Measurements from ENCODE around the gene HS3ST1.
A peak's percentile ranks its signal among the peaks of the same experiment; 100 is the strongest.

The HS3ST1 gene

DNA sequence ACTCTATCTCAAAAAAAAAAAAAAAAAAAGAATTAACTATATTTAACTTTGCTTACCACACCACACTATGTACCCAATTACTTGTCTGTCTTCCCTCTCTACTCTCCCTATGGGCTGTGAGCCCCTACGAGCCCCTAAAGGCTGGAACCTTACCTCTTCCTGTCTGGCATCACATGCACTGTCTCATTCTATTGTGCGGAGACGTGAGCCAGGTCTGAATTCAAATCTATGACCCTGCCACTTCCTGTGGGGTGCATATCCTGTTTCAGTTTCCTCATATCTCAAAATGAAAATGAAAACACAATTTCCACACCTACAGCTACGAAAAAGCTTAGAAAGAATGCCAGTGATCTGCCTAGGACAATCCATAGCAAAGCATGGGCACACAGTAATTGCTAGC, 42.9 kb upstream of the HS3ST1 start:
- peak overlapping the region; percentile 39 for H3K4me3 ChIP-seq (ENCODE audit: low read length)
- H3K27ac ChIP-seq (ENCODE audit: low read length), result no peak overlapping the region
- no peak for TF ChIP-seq EZH2phosphoT487 (IDR thresholded peaks at IDR 0.05; ENCODE audit: low read depth)
- TF ChIP-seq, protein P1, sequence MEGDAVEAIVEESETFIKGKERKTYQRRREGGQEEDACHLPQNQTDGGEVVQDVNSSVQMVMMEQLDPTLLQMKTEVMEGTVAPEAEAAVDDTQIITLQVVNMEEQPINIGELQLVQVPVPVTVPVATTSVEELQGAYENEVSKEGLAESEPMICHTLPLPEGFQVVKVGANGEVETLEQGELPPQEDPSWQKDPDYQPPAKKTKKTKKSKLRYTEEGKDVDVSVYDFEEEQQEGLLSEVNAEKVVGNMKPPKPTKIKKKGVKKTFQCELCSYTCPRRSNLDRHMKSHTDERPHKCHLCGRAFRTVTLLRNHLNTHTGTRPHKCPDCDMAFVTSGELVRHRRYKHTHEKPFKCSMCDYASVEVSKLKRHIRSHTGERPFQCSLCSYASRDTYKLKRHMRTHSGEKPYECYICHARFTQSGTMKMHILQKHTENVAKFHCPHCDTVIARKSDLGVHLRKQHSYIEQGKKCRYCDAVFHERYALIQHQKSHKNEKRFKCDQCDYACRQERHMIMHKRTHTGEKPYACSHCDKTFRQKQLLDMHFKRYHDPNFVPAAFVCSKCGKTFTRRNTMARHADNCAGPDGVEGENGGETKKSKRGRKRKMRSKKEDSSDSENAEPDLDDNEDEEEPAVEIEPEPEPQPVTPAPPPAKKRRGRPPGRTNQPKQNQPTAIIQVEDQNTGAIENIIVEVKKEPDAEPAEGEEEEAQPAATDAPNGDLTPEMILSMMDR (IDR thresholded peaks at IDR 0.05; ENCODE audit: low read depth, low read length), result no peak
- no peak overlapping the region for H3K9ac ChIP-seq (ENCODE audit: low read length)
- H3K4me2 ChIP-seq (ENCODE audit: low read length), result peak overlapping the region; percentile 63
- H3K27me3 ChIP-seq (ENCODE audit: low read depth, low read length), result no peaks in the 10 kb centered on the region
- peaks cover 47% of the 10 kb centered on the region for H3K4me1 ChIP-seq (ENCODE audit: low read length)
- no peak overlapping the region for H2AFZ ChIP-seq (ENCODE audit: low read depth, low read length)
- H3K36me3 ChIP-seq (replicated peaks; ENCODE audit: low read depth, low read length), result no peaks in the 10 kb centered on the region
- H4K20me1 ChIP-seq (ENCODE audit: insufficient read depth, low read length), result no peaks in the 10 kb centered on the region
- no peaks in the 10 kb centered on the region for H3K79me2 ChIP-seq (ENCODE audit: low read length)
- H3K9me3 ChIP-seq (ENCODE audit: insufficient read depth, low read length), result no peaks in the 10 kb centered on the region

DNA sequence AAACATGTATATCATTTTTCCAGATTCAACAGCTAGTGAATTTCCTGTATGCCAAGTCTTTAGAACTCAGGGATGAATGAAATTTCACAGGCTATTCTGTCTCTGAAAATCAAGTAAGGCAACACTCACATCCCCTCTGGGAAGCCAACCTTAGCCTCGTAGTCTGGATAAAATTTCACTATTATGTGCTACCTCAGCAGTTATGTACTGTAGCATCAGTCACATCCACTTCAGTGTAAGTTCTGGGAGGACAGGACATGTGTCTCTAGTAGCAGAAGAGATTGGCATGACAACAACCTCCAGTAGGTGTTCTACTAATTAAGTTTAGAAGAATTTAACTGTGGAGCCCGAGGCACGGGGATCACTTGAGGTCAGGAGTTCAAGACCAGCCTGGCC, 42.4 kb upstream of the HS3ST1 start:
- Histone ChIP-seq H3K4me1 (ENCODE audit: low read length) (peaks cover 47% of the 10 kb centered on the region), H3K36me3 (replicated peaks; ENCODE audit: low read depth, low read length) (no peaks in the 10 kb centered on the region), H3K27me3 (ENCODE audit: low read depth, low read length) (no peaks in the 10 kb centered on the region), H2AFZ (ENCODE audit: low read depth, low read length) (no peak overlapping the region), H3K79me2 (ENCODE audit: low read length) (no peaks in the 10 kb centered on the region), H3K9ac (ENCODE audit: low read length) (no peak overlapping the region), H3K4me2 (ENCODE audit: low read length) (peak overlapping the region; percentile 63), H3K4me3 (ENCODE audit: low read length) (no peak overlapping the region), H3K9me3 (ENCODE audit: insufficient read depth, low read length) (no peaks in the 10 kb centered on the region), H4K20me1 (ENCODE audit: insufficient read depth, low read length) (no peaks in the 10 kb centered on the region), H3K27ac (ENCODE audit: low read length) (no peak overlapping the region)
- TF ChIP-seq, protein P1 (IDR thresholded peaks at IDR 0.05; ENCODE audit: low read depth, low read length), result no peak
- no peak for TF ChIP-seq EZH2phosphoT487 (IDR thresholded peaks at IDR 0.05; ENCODE audit: low read depth)

- H3K4me1 ChIP-seq (ENCODE audit: low read length), result peaks cover 47% of the 10 kb centered on the region
- peak overlapping the region; percentile 11; the same call in 1 of the 2 replicates for H3K27ac ChIP-seq (ENCODE audit: low read length)
- H2AFZ ChIP-seq (ENCODE audit: low read depth, low read length), result no peak overlapping the region
- no peaks in the 10 kb centered on the region for H3K36me3 ChIP-seq (replicated peaks; ENCODE audit: low read depth, low read length)
- H3K9me3 ChIP-seq (ENCODE audit: insufficient read depth, low read length), result no peaks in the 10 kb centered on the region
- no peak overlapping the region for H3K9ac ChIP-seq (ENCODE audit: low read length)
- H3K79me2 ChIP-seq (ENCODE audit: low read length), result no peaks in the 10 kb centered on the region
- TF ChIP-seq, protein P1 (IDR thresholded peaks at IDR 0.05; ENCODE audit: low read depth, low read length), result no peak
- no peak for TF ChIP-seq EZH2phosphoT487 (IDR thresholded peaks at IDR 0.05; ENCODE audit: low read depth)
- H3K4me2 ChIP-seq (ENCODE audit: low read length), result peak overlapping the region; percentile 63
- peak overlapping the region; percentile 45 for H3K4me3 ChIP-seq (ENCODE audit: low read length)
- no peaks in the 10 kb centered on the region for H3K27me3 ChIP-seq (ENCODE audit: low read depth, low read length)
- no peaks in the 10 kb centered on the region for H4K20me1 ChIP-seq (ENCODE audit: insufficient read depth, low read length)
Measured at GRCh38 chr4:11470438-11471045, 41.8 kb upstream of the HS3ST1 start.

DNA sequence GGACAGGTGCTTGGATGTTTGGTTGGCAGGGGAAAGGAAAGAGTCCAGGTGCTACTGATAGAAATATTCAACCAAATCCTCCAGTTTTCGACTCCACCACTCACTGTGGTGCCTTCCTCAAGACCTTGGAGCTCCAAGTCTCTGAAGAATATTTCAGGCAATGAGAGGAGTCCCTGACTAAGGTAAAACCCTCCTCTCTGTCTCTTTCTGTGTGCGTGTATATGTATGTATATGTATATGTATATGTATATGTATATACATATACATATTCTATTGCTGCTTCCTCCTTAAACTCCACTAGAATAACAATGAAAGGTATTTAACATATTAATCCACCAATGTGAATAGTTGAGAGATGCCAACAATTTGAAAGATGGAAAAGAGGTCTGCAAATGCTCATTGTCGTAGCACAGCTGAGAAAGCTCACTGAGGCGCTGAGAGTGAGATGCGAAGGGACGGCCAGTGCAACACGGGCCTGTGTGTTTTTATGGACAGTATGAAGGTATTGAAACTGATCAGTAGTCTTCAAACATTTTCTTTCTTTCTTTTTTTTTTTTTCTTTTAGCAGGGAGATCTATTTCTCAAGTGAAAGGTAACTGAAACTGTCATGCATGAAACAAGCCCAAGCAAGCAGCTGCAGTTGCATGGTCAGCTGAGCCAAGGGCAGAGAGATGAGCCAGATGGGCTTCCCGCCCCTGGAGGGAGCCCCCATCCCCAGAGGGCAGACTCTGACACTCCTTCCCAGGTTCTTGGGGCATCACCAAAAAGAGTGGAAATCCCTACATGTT, 41.1 kb upstream of the HS3ST1 start:
- Histone ChIP-seq H3K79me2 (ENCODE audit: low read length) (no peaks in the 10 kb centered on the region), H3K4me2 (ENCODE audit: low read length) (peak overlapping the region; percentile 63), H3K4me3 (ENCODE audit: low read length) (peak overlapping the region; percentile 45), H3K9ac (ENCODE audit: low read length) (no peak overlapping the region), H3K9me3 (ENCODE audit: insufficient read depth, low read length) (no peaks in the 10 kb centered on the region), H2AFZ (ENCODE audit: low read depth, low read length) (no peak overlapping the region), H3K27me3 (ENCODE audit: low read depth, low read length) (no peaks in the 10 kb centered on the region), H3K27ac (ENCODE audit: low read length) (peak overlapping the region; percentile 11; the same call in 1 of the 2 replicates), H3K4me1 (ENCODE audit: low read length) (peaks cover 47% of the 10 kb centered on the region), H3K36me3 (replicated peaks; ENCODE audit: low read depth, low read length) (no peaks in the 10 kb centered on the region), H4K20me1 (ENCODE audit: insufficient read depth, low read length) (no peaks in the 10 kb centered on the region)
- TF ChIP-seq EZH2phosphoT487 (IDR thresholded peaks at IDR 0.05; ENCODE audit: low read depth), result no peak
- TF ChIP-seq, protein P1 (IDR thresholded peaks at IDR 0.05; ENCODE audit: low read depth, low read length), result no peak

Data from OCI-LY3 (cell line).